NCI-H146 (cell line): ENCODE measurements around the gene MRPL24.
"Not testable (repeated sequence)": the region's sequence is repeated elsewhere in the genome, so short reads cannot be mapped to it uniquely, and the experiment has no call there.

Source experiments
- DNase-seq: peaks from one replicate; lab custom pipeline; 2025; lab: John Stamatoyannopoulos, UW

The MRPL24 gene

DNA sequence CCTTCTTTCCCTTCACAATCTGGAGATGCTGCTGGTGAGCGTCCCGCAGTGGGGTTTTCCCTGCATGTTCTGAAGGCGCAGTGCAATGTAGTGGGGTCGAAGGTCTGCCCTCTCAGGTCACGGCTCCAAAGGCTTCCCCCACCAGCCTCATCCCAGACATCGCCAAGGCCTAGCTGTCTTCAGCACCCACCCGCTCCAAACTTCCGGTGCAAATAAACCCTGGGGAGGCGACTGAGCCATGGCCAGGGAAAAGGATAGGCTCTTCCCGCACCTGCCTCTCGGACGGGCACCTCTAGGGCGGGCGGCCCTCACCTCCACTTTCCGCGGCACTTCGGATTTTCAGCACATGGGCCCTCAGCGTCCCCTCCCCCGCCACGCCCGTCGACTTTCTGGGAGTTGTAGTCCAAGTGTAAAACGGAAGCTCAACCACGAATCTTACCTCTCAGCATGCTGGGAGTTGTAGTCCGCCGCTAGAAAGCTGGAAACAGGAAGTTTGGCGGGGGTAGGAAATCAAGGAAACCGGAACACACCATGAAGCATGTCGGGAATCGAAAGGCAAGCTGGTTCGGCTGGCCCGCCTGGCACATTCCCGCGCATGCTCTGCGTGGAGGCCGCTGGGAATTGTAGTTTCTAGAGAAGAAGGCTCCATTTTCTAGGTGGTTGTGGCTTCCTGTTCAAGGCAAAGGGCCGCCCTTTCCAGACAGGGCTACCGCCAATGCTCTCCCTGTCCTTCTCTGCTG, at the start of gene MRPL24:
TSS of gene MRPL24 (minus strand) at position 348 of the 740 bp plus-strand sequence. CDS start 2,384 bp downstream, outside the sequence.
- peak; percentile 99 for DNase-seq

DNA sequence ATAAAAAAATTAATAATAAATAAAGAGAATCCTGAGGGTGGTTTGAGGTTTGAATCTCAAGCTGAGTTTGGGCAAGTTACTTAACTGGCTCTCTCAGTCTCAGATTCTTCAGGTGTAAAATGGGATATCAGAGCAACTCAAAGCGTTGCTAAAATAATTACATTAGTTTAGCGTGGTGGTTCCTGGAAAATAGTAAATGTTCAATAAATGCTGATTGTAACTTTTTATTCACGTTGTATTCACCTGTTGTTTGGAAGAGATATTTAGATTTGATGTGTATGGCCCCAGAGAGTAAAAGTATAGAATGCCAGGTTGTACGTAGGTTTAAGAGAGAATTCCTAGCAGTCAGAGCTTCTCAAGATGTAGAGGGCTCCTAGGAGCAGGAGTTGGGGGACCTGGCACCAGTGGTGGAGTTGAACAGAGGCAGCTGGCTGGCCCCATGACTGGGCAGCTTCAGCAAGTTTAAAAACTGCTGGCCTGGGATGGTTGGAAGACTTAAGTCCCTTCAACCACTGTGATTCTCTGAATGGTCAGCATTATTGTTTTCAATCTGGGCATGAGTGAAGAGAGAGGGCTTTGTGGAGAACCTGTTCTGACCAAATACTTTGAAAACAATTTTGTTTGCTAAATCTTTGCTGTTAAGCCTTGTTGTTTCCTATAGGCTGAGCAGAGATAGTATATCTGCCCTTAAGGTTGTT, 48.9 kb upstream of the MRPL24 start:
- no peak for DNase-seq

DNA sequence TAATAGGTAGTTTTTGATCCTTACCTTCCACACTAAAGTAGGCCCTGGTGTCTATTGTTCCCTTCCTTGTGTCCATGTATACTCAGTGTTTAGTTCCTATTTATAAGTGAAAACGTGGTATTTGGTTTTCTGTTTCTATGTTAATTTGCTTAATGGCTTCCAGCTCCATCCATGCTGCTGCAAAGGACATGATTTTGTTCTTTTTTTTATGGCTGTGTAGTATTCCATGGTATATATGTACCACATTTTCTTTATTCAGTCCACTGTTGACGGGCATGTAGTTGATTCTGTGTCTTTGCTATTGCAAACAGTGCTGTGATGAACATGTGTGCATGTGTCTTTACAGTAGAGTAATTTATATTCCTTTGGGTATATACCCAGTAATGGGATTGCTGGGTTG, 47.2 kb upstream of the MRPL24 start:
- DNase-seq = no peak

GRCh38 chr1:156786640-156787039, 45.8 kb upstream of the MRPL24 start:
- no peak for DNase-seq

GRCh38 chr1:156785458-156785857, 44.6 kb upstream of the MRPL24 start:
- DNase-seq = no peak

GRCh38 chr1:156781585-156782186, 40.8 kb upstream of the MRPL24 start:
- no peak for DNase-seq

DNA sequence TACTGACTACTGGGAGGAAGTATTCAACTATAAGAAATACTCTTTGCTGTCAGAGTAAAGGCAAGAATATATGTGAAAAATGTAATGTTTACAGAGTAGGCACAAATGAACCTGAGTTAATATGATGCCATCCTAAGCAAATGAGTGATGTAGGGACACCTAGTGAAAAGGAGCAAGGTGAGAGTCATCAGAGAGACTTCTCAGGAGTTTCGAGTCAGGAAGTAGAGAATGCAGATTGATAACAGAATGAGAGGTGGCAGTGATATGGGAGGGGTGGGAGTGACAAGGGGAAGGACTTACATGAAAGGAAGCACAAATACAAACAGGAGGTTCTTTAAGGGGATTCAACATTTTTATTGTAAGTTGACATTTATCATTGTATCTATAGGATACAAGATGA, 36.7 kb upstream of the MRPL24 start:
- no peak for DNase-seq

- no peak for DNase-seq
Observed at GRCh38 chr1:156776942-156777341, 36.1 kb upstream of the MRPL24 start.

DNA sequence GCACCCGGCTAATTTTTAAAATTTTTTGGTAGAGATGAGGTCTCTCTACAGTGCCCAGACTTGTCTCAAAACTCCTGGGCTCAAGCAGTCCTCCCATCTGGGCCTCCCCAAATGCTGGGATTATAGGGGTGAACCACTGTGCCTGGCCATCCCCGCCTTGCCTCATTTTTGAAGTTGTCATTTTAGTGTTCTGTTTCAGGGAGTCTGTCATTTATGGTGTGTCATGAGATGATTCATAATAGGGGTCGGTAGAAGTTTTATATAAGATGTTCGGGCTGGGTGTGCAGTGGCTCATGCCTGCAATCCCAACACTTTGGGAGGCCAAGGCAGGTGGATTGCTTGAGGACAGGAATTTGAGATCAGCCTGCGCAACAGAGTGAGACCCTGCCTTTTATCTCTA, 34.9 kb upstream of the MRPL24 start:
- no peak for DNase-seq

DNA sequence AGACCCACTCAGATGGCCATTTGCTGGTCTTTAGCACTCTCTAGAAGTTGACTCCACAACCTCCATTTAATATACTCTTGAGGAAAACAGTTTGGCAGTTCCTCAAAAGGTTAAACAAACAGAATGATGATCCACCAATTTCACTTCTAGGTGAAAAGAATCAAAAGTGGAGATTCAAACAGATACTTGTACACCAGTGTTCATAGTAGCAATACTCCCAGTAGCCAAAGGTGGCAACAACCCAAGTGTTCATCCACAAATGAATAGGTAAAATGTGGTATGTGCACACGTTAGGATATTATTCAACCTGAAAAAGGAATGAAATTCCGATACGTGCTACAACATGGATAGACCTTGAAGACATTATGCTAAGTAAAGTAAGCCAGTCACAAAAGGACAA, 32.7 kb upstream of the MRPL24 start:
- no peak for DNase-seq

DNA sequence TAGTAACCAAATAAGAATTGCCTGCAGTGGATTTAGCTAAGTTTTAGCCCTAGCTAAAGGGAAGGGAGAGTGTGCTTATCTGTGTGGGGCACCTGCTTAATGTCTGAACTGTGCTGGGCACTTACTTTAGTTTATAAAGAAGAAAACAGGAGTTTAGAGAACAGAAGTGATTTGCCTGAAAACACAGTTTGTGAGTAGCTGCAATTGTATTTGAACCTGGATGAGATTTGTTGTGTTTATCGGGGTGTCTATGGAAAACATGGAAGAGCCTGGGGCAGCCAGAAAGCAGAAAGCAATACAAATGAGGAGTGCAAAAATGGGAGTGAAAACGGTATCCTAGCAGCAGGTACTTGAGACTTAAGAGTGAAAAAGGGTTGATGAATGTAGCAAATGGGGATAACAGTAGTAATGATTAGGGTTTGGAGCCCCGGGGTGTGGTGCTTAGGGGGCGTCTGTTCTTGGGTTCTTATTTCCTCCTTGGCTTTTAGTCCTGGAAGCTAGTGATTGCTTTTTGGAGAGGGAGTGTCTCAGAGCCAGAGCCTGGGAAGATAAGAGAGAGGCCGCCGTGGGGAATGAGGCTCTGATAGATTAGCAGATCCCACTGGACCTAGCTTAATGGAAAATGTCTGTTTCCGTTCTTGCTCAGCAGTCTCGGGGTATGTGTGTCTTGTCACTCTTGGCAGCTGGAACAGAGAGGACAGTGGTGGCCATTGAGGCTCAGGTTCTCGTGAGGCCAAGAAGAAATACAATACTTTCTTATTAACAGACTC, 32.0 kb upstream of the MRPL24 start:
- no peak for DNase-seq

GRCh38 chr1:156772222-156772621, 31.3 kb upstream of the MRPL24 start:
- no peak for DNase-seq

DNA sequence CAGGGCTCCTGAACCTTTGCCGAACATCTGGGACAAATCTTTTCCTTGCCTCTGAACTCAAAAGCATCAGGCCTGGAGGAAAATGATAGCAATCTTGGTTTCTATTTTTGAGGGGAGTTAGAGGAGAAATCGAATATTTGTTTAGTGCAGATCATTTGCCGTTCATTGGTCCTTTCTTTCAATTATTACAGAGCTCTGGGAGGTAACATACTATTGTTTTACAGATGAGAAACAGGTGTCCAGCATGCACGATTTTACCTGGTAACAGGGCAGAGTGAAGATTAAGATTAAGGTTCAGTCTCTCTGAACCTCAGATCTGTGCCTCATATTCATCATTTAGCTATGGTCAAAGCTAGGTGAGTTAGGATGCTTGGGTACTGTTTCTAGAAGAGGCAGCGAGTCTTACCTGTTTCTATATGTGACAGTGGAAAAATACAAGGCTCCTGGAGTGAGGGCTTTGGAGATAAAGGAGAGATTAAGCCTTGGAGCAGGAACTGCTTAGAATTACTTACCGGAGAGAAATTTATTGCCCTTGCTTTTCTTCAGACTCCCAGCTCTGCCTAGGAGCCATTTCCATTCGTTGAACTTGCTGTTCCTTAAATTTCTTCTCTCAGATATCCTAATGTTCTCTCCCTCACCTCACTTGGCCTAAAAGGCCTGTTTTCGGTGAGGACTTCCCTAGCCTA, 27.9 kb upstream of the MRPL24 start:
- DNase-seq = no peak

DNA sequence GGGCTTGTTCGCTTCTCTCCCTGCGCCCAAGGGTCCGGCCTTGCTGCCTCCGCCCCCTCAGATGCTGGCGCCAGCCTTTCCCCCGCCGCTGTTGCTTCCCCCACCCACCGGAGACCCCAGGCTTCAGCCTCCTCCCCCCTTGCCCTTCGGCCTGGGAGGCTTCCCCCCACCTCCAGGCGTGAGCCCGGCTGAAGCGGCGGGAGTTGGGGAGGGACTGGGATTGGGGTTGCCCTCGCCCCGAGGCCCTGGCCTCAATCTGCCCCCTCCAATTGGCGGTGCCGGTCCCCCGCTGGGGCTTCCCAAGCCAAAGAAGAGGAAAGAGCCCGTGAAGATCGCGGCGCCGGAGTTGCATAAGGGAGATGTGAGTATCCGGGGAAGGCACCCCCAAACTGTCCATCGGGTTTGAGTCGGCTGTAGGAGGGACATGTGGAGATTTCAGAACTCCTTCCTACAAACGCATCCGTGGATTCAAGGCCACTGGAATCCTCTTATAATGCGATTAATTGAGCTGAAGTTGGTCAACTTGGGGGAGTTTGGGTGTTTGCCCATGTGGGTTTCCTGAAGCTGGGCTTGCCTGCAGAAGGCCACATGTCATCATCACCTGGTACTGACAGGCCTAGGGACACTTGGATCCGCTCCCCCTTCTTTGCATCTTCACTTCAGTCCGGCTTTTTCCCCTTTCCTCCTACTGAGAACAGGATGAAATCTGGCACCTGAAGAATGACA, 27.2 kb upstream of the MRPL24 start:
- DNase-seq = peak; percentile 58

DNA sequence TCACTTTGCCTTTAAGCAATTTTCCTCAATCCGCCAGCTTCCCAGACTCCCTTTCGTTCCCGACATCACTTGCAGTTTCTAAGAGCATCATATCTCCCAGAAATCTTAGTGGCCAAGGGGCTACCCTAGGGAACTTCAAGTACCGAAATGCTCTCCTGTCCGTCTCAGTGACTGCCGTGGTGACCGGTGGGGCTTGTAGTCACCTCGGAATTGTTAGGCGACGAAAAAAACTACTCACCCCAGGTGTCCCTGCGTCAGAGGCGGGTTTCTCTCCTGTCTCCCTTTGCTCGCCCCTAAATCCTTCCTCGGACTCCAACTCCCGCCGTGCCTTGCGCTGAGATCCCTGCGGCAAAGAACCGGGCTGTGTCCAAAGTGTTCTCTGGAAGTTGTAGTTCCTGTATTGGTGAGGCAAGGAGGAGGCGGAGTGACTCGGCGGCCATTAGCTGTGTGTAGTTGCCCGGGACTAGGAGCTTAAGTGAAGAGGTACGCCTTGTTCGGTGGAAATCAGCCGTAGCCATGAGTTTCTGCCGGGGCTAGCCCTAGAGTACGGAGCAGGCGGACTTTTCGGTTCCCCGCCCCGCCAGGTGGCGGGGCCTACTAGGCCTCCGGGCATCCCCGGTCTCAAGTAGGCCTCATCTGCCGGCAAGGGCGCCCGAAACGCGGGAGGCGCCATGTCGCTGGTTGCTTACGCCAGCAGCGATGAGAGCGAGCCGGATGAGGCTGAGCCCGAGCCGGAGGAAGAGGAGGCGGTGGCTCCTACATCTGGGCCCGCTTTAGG, 26.4 kb upstream of the MRPL24 start, which contains the start of gene PRCC:
TSS of gene PRCC (plus strand) at position 435 of the 778 bp plus-strand sequence. CDS start at position 672, 237 bp downstream.
- peak; percentile 100 for DNase-seq

DNA sequence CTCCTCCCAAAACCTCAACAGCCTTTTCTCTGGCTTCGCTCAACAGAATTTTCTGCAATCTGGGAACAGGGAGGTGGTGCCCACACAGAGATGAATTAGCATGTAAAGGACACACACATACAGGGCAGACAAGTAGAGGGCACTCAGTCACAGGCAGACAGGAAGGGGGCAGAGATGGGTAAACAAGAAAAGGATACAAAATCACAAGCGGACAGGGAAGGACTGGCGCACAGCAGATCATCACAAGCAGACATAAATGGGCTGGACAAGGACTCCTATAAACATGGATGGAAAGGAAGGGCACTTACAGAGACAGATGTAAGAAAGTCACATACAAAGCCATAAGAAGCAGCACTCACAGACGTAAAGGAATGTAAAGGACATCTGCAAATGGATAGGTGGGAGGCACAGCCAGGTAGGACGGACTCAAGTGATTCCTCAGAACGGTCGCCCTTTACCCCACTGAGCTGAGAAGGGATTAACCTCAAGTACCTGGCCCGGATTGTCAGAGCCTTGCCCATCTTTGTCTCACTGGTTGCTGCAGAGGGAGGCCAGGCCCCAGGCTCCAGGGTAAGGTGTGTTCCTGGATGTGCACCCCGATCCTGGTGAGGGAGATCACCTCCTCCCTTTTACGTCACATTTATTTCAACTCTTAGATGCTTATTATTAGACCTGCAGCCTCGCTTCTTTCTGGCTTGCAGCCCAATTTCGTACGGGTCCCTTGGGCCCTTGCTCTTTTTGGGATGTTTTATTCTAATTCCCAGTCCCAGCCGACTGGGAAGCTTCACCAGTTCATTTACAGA, 25.6 kb upstream of the MRPL24 start:
- peak; percentile 58 for DNase-seq

DNA sequence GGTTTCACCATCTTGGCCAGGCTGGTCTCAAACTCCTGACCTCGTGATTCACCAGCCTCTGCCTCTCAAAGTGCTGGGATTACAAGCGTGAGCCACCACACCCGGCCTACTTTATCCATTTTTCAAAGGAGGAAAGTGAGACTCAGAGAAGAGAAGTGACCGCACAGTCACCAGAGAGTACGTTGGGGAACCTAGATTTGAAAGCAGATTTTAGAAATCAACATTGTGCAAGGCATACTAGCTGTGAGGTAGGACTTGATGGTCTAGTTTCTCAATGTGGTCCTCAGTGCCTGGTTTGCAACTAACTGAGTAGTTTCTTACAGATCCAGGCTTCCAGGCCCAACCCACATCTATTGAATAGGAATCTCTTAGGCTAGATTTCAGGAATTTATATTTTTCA, 24.8 kb upstream of the MRPL24 start:
- DNase-seq = no peak

DNA sequence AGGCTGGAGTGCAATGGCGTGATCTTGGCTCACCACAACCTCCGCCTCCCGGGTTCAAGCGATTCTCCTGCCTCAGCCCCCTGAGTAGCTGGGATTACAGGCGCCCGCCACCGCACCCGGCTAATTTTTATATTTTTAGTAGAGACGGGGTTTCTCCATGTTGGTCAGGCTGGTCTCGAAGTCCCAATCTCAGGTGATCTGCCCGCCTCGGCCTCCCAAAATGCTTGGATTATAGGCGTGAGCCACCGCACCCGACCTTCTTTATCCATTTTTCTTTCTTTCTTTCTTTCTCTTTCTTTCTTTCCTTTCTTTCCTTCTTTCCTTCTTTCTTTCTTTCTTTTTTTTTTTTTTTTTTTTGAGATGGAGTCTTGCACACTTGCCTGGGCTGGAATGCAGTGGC, 24.2 kb upstream of the MRPL24 start:
- not testable (repeated sequence) for DNase-seq

- DNase-seq = no peak
Observed at GRCh38 chr1:156760796-156761104, 19.9 kb upstream of the MRPL24 start.
